Osteocyte (in vitro differentiated cells): ENCODE results near the gene PALMD. TPM values are rescaled to one million over a fixed set of nuclear protein-coding genes. Genes with fewer than 3 reads are reported as not detected.

ENCODE experiments used
- DNase-seq: peaks from one replicate; pipeline ENCODE4 v3.0.0; 2021; ENCODE audit warnings: mixed read lengths; ENCODE audit not compliant: unreplicated experiment; ENCODE audit errors: extremely low spot score
- H3K27ac Mint-ChIP-seq: one replicate; pipeline ENCODE4 v1.8.0; 2021; ENCODE audit warnings: mild to moderate bottlenecking, mixed read lengths; ENCODE audit not compliant: unreplicated experiment
- H3K27me3 Mint-ChIP-seq: one replicate; pipeline ENCODE4 v1.8.0; 2021; ENCODE audit warnings: mixed read lengths; ENCODE audit not compliant: unreplicated experiment
- H3K36me3 Mint-ChIP-seq: one replicate; pipeline ENCODE4 v1.8.0; 2021; ENCODE audit warnings: mixed read lengths; ENCODE audit not compliant: unreplicated experiment
- H3K4me1 Mint-ChIP-seq: one replicate; pipeline ENCODE4 v1.8.0; 2021; ENCODE audit warnings: mixed read lengths; ENCODE audit not compliant: unreplicated experiment
- H3K4me3 Mint-ChIP-seq: one replicate; pipeline ENCODE4 v1.8.0; 2021; ENCODE audit warnings: mild to moderate bottlenecking, moderate library complexity, mixed read lengths; ENCODE audit not compliant: unreplicated experiment
- H3K9me3 Mint-ChIP-seq: one replicate; pipeline ENCODE4 v1.8.0; 2021; ENCODE audit warnings: mixed read lengths; ENCODE audit not compliant: unreplicated experiment
- CTCF ChIP-seq: fragments of 200-600 bp; sonication (generic); IDR thresholded peaks from 2 replicates; pipeline ENCODE4 v1.5.0; 2021; ENCODE audit warnings: antibody characterized with exemption, mild to moderate bottlenecking, moderate library complexity
- total RNA-seq: library from RNA; stranded (reverse); gene quantifications from 2 replicates; pipeline ENCODE4 v1.2.1, GENCODE V29; 2021

The PALMD gene
- total RNA-seq, 1 donor from 2014 or later, result 7.0 TPM

- peak overlapping the region; percentile 0 for H3K27ac Mint-ChIP-seq
- no peak for TF ChIP-seq CTCF
- no peaks in the 10 kb centered on the region for H3K36me3 Mint-ChIP-seq
- no peak overlapping the region for H3K4me3 Mint-ChIP-seq
- no peaks in the 10 kb centered on the region for H3K27me3 Mint-ChIP-seq
- H3K4me1 Mint-ChIP-seq, result peaks cover 24% of the 10 kb centered on the region
- no peaks in the 10 kb centered on the region for H3K9me3 Mint-ChIP-seq
- no peak for DNase-seq
These were observed 17.6 kb downstream of the PALMD start for GRCh38 chr1:99663501-99663900.

- Mint-ChIP-seq H3K4me1 (peaks cover 19% of the 10 kb centered on the region), H3K27ac (no peak overlapping the region), H3K36me3 (no peaks in the 10 kb centered on the region), H3K9me3 (no peaks in the 10 kb centered on the region), H3K27me3 (no peaks in the 10 kb centered on the region), H3K4me3 (no peak overlapping the region)
- DNase-seq, result no peak
- TF ChIP-seq CTCF, result no peak
These were observed 19.3 kb downstream of the PALMD start for GRCh38 chr1:99665212-99665611.

- Mint-ChIP-seq H3K4me3 (no peak overlapping the region), H3K4me1 (peaks cover 32% of the 10 kb centered on the region), H3K27me3 (no peaks in the 10 kb centered on the region), H3K36me3 (no peaks in the 10 kb centered on the region), H3K9me3 (no peaks in the 10 kb centered on the region), H3K27ac (no peak overlapping the region)
- no peak for TF ChIP-seq CTCF
- no peak for DNase-seq
These were observed 23.5 kb downstream of the PALMD start for GRCh38 chr1:99669376-99669775.

GRCh38 chr1:99669821-99670220 lies 23.9 kb downstream of the PALMD start:
- no peaks in the 10 kb centered on the region for H3K27me3 Mint-ChIP-seq
- no peaks in the 10 kb centered on the region for H3K9me3 Mint-ChIP-seq
- no peak overlapping the region for H3K4me3 Mint-ChIP-seq
- peaks cover 32% of the 10 kb centered on the region for H3K4me1 Mint-ChIP-seq
- DNase-seq, result no peak
- no peak for TF ChIP-seq CTCF
- H3K36me3 Mint-ChIP-seq, result no peaks in the 10 kb centered on the region
- H3K27ac Mint-ChIP-seq, result no peak overlapping the region

GRCh38 chr1:99670583-99670982 lies 24.7 kb downstream of the PALMD start:
- DNase-seq, result no peak
- H3K9me3 Mint-ChIP-seq, result no peaks in the 10 kb centered on the region

More at GRCh38 chr1:99670583-99670982, 24.7 kb downstream of the PALMD start:
- TF ChIP-seq CTCF, result no peak
- peaks cover 31% of the 10 kb centered on the region for H3K4me1 Mint-ChIP-seq
- H3K4me3 Mint-ChIP-seq, result no peak overlapping the region
- no peaks in the 10 kb centered on the region for H3K36me3 Mint-ChIP-seq
- H3K27me3 Mint-ChIP-seq, result no peaks in the 10 kb centered on the region
- H3K27ac Mint-ChIP-seq, result no peak overlapping the region
